ENCODE results near the gene SDK2.

GRCh38 chr17:73365301-73365874 lies 278.9 kb downstream of the SDK2 start:
- TF ChIP-seq HIVEP1 (CRISPR knock-in tag; IDR thresholded peaks at IDR 0.05): no peak
- TF ChIP-seq POLR2A (conservative IDR thresholded peaks at IDR 0.05): no peak
- TF ChIP-seq HNRNPLL (IDR thresholded peaks at IDR 0.05; ENCODE audit: low read depth, low read length, poor library complexity, severe bottlenecking): no peak
- no peak for TF ChIP-seq FOXK1 (CRISPR knock-in tag; IDR thresholded peaks at IDR 0.05; ENCODE audit: borderline replicate concordance)
- TF ChIP-seq NR2C2 (CRISPR knock-in tag; IDR thresholded peaks at IDR 0.05): no peak
- no peak for TF ChIP-seq NR2C2 (tag; IDR thresholded peaks at IDR 0.05)
- TF ChIP-seq SETDB1 (IDR thresholded peaks at IDR 0.05; ENCODE audit: low read length): no peak
- TF ChIP-seq IRF2 (CRISPR knock-in tag; IDR thresholded peaks at IDR 0.05): no peak
- TF ChIP-seq CTCF (IDR thresholded peaks at IDR 0.05 in 2 of 3, conservative IDR thresholded peaks at IDR 0.05 in 1 of 3; ENCODE audit: insufficient read depth in 2 of 3, low read depth in 1 of 3, low read length in 3 of 3): no peak
- no peak for TF ChIP-seq ARID1B (IDR thresholded peaks at IDR 0.05)
- no peak for TF ChIP-seq RAD21 (CRISPR knock-in tag; conservative IDR thresholded peaks at IDR 0.05 in 1 of 2, IDR thresholded peaks at IDR 0.05 in 1 of 2)
- no peak for TF ChIP-seq RBM14 (IDR thresholded peaks at IDR 0.05; ENCODE audit: borderline replicate concordance, insufficient read depth, low read depth, low read length)
- no peak for TF ChIP-seq ZNF398 (CRISPR knock-in tag; IDR thresholded peaks at IDR 0.05)

Measured in K562 (cell line).